HK-2 (cell line): ENCODE data around the gene PCNT.
"Not testable (repeated sequence)": the region's sequence is repeated elsewhere in the genome, so short reads cannot be mapped to it uniquely, and the experiment has no call there.

Experiments used
- DNase-seq: peaks from one replicate; pipeline ENCODE4 v3.0.0-alpha.2; 2018; ENCODE audit not compliant: unreplicated experiment

PCNT gene

GRCh38 chr21:46356494-46357334 lies 32.8 kb downstream of the PCNT start:
- no peak for DNase-seq

- DNase-seq = no peak
These were observed 33.3 kb downstream of the PCNT start for GRCh38 chr21:46357335-46357604.

GRCh38 chr21:46357684-46358425 lies 33.9 kb downstream of the PCNT start:
- no peak for DNase-seq

DNA sequence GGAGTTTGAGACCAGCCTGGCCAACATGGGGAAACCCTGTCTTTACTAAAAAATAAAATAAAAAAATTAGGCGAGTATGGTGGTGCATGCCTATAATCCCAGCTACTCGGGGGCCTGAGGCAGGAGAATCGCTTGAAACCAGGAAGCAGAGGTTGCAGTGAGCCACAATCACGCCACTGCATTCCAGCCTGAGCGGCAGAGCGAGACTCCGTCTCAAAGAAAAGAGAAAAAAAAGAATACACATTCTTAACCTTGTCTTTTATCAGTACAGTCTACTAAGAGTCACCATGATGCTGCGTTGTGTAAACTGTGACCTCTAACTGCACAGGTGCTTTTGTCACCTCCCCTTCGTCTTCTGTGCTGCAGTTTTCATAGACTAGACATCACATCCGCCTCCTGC lies 37.2 kb downstream of the PCNT start:
- no peak for DNase-seq

DNA sequence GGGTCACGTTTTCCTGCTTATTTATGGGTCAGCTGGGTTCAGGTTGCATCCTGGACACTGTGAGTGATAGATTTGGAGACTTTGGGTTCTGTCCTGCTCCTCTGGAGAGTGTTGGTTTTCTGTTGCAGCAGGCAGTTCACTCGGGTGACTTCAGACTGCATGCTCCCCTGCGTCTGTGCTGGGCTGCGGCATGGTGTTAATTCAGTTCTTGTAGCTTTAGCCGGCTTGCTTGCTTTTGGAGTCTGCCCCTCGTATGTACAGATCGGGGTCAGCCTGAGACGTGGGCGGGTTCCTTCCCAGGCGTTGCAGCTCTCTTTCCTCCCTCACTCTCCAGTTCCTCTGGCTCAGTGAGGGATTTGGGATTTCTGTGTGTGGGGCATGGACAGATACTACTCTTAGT lies 38.0 kb downstream of the PCNT start:
- no peak for DNase-seq

DNA sequence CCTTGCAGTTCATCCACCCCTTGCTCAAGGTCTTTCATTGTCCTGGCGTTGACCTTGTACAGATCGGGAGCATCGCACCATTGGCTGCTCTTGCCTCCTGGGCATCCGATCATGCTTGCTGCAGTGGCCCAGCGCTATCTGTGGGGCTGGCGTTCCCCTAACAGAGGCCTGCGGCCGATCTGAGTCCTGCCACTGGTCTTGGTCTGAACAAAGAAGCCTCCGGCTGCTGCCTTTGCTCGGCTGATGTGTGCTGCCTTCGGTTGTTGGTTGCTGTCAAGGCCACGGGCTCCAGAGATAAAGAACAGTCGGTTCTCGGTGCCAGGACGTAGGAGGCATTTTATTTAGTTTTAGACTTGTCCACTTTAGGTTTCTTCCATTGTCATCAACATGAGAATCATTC lies 39.0 kb downstream of the PCNT start:
- no peak for DNase-seq

- DNase-seq = no peak
These were observed 39.7 kb downstream of the PCNT start for GRCh38 chr21:46363698-46364097.

- no peak for DNase-seq
These were observed 42.1 kb downstream of the PCNT start for GRCh38 chr21:46366091-46366490.

- no peak for DNase-seq
These were observed 42.6 kb downstream of the PCNT start for GRCh38 chr21:46366561-46366960.

DNA sequence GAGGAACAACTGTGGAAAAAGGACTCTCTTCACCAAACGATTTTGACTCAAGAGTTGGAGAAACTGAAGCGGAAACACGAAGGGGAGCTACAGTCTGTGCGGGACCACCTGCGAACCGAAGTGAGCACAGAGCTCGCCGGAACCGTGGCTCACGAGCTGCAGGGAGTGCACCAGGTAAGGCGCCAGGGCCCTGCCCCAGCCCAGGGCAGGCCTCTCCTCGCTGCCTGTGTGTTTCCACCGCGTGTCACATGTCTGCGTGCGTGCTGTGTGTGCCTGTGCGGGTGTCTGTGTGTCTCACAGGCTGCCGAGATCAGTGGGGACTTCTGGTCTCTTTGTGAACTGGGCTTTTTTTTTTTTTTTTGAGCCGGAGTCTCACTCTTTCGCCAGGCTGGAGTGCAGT lies 43.0 kb downstream of the PCNT start:
- DNase-seq = no peak

DNA sequence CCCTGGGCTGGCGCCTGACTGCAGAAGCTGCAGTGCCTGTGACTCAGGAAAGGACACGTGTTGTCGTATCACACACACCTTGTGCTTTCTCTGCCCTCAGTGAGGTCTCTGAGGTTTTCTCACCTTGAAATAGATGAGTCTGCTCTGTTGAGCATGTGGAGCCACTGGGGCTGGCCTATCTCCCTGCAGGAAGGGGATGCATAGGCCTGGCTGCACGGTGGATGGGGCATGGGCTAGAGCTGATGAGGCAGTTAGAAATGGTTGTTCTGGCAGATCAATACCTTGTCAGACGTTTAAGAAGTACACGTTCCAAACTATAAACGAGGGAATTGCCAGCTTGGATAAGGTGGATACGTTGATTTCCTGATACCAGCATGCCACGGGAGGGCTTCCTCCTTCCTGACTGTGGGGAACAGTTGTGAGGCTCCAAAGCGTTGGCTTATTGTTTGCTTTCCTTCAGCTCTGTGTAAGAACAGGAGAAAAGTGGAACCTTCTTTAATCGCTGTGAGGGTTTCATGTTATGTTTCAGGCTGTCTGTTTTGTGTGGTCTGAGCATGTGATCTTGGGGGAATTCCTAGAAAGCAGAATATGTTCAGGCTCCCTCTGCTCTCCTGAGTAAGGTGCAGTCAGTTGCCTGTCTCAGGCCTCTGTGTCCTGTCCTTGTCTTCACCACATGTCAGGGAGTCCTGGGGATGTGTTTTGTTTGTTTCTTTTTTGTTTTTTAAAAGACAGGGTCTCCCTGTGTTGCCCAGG lies 44.8 kb downstream of the PCNT start:
- DNase-seq = no peak

GRCh38 chr21:46369520-46370235 lies 45.7 kb downstream of the PCNT start:
- no peak for DNase-seq

DNA sequence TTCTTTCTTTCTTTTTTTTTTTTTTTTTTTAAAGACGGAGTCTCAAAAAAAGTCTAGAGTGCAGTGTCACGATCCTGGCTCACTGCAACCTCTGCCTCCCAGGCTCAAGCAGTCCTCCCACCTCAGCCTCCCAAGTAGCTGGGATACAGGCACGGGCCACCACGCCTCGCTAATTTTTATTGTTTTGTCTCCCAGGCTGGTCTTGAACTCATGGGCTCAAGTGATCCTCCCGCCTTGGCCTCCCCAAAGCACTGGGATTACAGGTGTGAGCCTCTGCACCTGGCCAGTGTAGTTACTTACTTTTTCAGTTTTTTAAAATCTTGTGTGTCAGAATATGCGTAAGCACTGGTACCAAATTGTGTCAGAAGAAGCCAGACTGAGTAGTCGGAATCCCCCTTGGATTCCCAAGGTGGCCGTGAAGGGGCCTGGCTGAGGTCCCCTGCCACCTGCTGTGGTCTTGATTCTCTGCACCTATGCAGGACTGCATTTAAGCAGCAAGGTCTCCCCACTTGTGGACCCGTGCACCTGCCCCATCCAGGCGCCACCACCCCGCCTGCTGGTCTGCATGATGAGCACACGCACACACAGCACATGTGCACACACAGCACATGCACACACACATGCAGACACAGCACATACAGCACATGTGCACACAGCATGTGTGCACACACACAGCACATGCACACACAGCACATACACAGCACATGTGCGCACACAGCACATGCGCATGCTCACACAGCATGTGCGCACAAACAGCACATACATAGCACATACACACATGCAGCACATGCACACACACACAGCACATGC lies 47.5 kb downstream of the PCNT start:
- DNase-seq = no peak

- DNase-seq = no peak
These were observed 48.1 kb downstream of the PCNT start for GRCh38 chr21:46372014-46372485.

- not testable (repeated sequence) for DNase-seq
These were observed 49.0 kb downstream of the PCNT start for GRCh38 chr21:46372947-46373346.

GRCh38 chr21:46374761-46375389 lies 50.9 kb downstream of the PCNT start:
- no peak for DNase-seq

DNA sequence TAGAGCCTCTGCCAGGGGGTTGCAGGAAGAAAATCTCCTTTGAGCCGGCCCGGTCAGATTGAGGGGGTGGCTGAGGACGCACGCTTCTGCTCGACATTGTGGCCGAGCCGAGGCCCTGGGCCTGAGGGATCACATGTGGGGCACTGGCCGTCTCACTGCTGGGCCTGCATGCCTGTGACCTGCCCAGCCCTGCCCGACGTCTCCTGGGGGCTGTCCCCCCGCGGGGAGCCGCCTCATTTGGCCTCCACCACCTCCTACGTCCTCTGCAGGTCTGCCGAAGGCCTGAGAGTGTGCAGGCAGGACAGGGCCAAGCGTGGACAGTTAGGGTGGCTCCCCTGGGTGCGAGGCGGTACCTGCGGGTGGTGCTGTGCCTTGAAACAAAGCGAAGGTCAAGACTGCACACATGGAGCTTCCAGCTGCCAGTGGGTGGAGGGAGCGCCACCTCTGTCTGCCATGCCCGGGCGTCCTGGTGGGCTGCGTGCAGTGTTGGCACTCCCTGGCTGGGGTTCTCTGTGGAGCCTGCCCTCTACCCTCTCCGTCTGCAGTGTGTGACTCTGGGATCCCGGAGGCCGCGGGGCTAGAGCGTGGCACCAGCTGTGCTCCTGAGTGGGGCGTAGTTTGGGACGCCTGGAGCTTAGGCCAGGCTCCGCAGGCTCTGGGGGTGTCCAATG lies 51.7 kb downstream of the PCNT start:
- DNase-seq = no peak

- no peak for DNase-seq
These were observed 52.3 kb downstream of the PCNT start for GRCh38 chr21:46376231-46376628.

- DNase-seq = no peak
These were observed 53.0 kb downstream of the PCNT start for GRCh38 chr21:46376856-46377453.

DNA sequence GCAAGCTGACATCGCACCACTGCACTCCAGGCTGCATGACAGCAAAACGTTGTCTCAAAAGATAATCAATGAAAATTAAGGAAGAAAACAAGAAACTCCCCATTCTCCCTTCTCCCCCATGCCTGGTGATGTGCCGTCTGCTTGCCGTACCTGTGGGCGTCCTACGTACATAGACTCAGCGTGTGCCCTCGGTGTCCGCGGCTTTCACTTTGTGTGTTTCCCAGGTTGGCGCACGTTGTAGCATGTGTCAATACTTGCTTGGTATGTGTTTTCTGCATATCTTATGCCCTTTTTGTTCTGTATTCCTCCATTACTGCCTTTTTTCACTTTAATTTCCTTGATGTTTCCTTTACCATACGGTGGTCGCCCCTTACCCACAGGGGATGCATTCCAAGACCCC lies 53.8 kb downstream of the PCNT start:
- no peak for DNase-seq
